Tibial artery (tissue), 4 donors: ENCODE data around the gene LCOR.

Experiments used
- DNase-seq, 2 donors: peaks; one replicate each; pipeline ENCODE4 v3.0.0-alpha.2; 2019
- H3K27ac ChIP-seq, 2 donors: fragments of 200-600 bp; sonication (generic) in 1 of 2; 1 replicate in 1 of 2; 2 replicates in 1 of 2; pipeline ENCODE4 v1.5.1; 2018 to 2019; ENCODE audit warnings: mild to moderate bottlenecking in 1 of 2
- H3K27me3 ChIP-seq, 2 donors: fragments of 200-600 bp; sonication (generic) in 1 of 2; one replicate each; pipeline versions ENCODE4 v1.5.1 to v1.6.0; 2016 to 2019
- H3K36me3 ChIP-seq, 3 donors: fragments of 200-600 bp; sonication (generic) in 2 of 3; one replicate each; pipeline ENCODE4 v1.5.1; 2016 to 2019; ENCODE audit warnings: mild to moderate bottlenecking in 2 of 3
- H3K4me1 ChIP-seq, 4 donors: fragments of 200-600 bp; sonication (generic) in 2 of 4; 1 replicate in 3 of 4; 2 replicates in 1 of 4; pipeline ENCODE4 v1.5.1; 2016 to 2019
- H3K4me3 ChIP-seq, 2 donors: fragments of 200-600 bp; sonication (generic) in 1 of 2; 1 replicate in 1 of 2; 2 replicates in 1 of 2; pipeline ENCODE4 v1.5.1; 2018 to 2019; ENCODE audit warnings: mild to moderate bottlenecking in 2 of 2
- H3K9me3 ChIP-seq, 3 donors: fragments of 200-600 bp; sonication (generic) in 1 of 3; one replicate each; pipeline ENCODE4 v1.5.1; 2016 to 2019
- intact Hi-C: fragments of 100-400 bp; cut with DNase I; formaldehyde crosslinking; loops from one replicate; pipeline ENCODE4 v1.15.0; 2023; ENCODE audit warnings: low total_unique reads
- TF ChIP-seq, protein P1 (sequence below), 2 experiments: fragments of 200-600 bp in 1 of 2; fragments of 450-650 bp in 1 of 2; IDR thresholded peaks; one replicate each; pipeline ENCODE4 v1.5.1; 2017 to 2019; ENCODE audit warnings: antibody characterized with exemption in 2 of 2, mild to moderate bottlenecking in 1 of 2, moderate library complexity in 1 of 2

LCOR gene

DNA sequence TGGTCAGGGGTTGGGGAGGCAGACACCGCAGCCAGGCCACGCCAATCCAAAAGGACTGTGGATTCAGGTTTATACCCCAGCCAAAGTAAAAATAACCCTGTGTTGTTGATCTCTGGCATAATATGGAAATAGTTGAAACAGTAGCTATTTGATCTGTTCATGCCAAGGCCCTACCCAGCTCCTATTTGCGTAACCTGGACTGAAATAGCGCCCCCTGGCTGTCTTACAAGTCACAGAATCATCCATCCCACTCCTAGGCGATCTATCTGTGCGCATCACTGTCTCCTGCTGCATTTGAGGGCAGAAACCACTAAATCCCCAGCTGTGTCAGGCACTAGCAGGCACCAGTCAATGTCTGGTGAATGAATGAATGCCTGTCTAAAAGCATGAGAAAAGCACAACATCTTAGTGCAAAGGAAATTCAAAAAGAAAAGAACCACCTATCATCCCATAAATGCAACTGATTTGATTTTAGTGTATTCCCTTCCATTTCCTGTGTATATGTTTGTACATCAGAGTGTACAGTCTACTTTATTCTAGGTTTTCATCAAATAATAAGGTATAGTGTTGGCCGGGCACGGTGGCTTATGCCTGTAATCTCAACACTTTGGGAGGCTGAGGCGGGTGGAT is 193.6 kb downstream of the LCOR start:
- DNase-seq = peak; percentile 35 to 65
- peak overlapping the region in 1 of 2 donors; percentile 59 for H3K27ac ChIP-seq
- TF ChIP-seq, protein P1, sequence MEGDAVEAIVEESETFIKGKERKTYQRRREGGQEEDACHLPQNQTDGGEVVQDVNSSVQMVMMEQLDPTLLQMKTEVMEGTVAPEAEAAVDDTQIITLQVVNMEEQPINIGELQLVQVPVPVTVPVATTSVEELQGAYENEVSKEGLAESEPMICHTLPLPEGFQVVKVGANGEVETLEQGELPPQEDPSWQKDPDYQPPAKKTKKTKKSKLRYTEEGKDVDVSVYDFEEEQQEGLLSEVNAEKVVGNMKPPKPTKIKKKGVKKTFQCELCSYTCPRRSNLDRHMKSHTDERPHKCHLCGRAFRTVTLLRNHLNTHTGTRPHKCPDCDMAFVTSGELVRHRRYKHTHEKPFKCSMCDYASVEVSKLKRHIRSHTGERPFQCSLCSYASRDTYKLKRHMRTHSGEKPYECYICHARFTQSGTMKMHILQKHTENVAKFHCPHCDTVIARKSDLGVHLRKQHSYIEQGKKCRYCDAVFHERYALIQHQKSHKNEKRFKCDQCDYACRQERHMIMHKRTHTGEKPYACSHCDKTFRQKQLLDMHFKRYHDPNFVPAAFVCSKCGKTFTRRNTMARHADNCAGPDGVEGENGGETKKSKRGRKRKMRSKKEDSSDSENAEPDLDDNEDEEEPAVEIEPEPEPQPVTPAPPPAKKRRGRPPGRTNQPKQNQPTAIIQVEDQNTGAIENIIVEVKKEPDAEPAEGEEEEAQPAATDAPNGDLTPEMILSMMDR (IDR thresholded peaks at IDR 0.05) = peak; percentile 56 to 67
- no peaks in the 10 kb centered on the region for H3K9me3 ChIP-seq
- H3K36me3 ChIP-seq = no peaks in the 10 kb centered on the region
- no peak overlapping the region for H3K4me3 ChIP-seq
- intact Hi-C loops = loop anchor here (10.0 kb wide), 1 partner anchor 201 kb away; no protein-coding TSS in a partner anchor
- H3K4me1 ChIP-seq = peaks cover 0 to 31% (median 23%) of the 10 kb centered on the region in 4 donors
- peaks cover 0 to 4% of the 10 kb centered on the region in 2 donors for H3K27me3 ChIP-seq

DNA sequence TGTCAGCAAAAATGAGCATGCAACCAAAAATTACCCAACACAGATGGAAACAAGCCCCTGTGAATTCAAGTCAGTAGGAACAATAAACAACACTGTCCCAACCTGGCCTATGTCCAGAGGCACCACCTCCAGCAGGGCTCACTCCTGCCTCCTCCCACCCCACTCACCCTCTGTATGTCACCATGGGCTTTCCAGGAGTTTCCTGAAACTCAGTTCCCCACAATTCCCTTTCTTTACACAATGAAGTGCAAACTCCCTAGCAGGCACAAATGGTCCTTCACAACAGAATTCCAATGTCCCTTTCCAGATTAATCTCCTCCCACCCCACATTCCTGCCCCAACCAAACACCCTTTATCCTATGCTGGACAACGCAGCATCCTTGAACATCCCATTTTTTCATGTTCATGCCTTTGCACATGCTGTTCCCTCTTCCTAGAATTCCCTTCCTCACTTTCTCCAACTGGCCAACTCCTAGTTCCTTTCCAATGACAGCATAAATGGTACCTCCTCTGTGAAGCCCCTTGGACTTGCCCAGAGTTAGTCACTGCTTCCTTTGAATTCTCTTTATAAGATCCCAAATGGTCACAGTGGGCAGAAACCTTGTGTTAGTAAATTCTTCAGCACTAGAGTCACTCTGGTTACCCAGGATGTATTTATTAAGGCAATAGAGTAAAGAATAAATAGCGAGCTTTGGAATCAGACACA is 196.2 kb downstream of the LCOR start:
- no peak overlapping the region for H3K4me3 ChIP-seq

DNA sequence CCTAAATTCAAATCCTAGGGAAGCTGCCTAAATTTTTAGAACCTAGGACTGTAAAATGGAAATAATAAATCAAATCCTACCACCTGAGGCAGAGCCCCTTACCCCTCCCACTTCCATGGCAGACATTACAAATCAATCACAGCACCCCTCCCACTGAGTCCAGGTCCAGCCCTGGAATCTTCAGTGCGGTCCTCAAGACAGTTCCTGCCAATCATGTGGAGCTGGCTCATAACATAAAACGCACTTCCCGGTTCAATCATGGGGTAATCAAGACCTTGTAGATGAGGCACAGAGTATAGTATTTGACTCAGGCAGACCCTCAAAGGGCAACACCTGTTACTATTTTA is 196.7 kb downstream of the LCOR start:
- H3K4me3 ChIP-seq = no peak overlapping the region
- no peaks in the 10 kb centered on the region for H3K9me3 ChIP-seq
- intact Hi-C loops = loop anchor here (10.0 kb wide), 1 partner anchor 204 kb away; no protein-coding TSS in a partner anchor
- H3K27ac ChIP-seq = no peak overlapping the region
- H3K36me3 ChIP-seq = no peaks in the 10 kb centered on the region
- H3K4me1 ChIP-seq = peaks cover 0 to 19% (median 12%) of the 10 kb centered on the region in 4 donors
- TF ChIP-seq, protein P1 (IDR thresholded peaks at IDR 0.05) = no peak
- no peak for DNase-seq
- peaks cover 0 to 7% of the 10 kb centered on the region in 2 donors for H3K27me3 ChIP-seq

More for the DNA sequence above, 196.2 kb downstream of the LCOR start:
- intact Hi-C loops = loop anchor here (10.0 kb wide), 1 partner anchor 203 kb away; no protein-coding TSS in a partner anchor
- Histone ChIP-seq H3K36me3 (no peaks in the 10 kb centered on the region), H3K27me3 (peaks cover 0 to 7% of the 10 kb centered on the region in 2 donors), H3K27ac (no peak overlapping the region), H3K4me1 (peaks cover 0 to 24% (median 17%) of the 10 kb centered on the region in 4 donors), H3K9me3 (no peaks in the 10 kb centered on the region)
- TF ChIP-seq, protein P1 (IDR thresholded peaks at IDR 0.05) = no peak
- no peak for DNase-seq

DNA sequence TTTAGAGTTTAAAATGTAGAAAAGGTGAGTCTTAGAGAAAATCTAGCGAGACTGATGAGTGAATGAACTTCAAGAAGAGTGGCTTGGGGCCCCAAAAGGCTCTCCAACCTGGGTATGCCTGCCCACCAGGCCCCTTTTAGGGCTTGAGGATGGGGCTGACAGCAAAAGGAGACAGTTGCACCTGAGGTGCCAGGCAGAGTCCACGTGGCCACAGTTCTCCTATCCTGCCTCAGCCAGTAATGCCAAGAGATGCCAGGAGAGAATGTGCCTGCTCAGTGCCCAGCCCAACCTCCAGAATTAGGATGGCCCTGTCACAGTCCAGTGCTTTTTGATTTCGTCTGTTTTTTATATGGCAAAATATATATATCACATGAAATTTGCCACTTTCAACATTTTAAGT is 197.2 kb downstream of the LCOR start:
- peaks cover 0 to 14% (median 7%) of the 10 kb centered on the region in 4 donors for H3K4me1 ChIP-seq
- no peak overlapping the region for H3K27ac ChIP-seq
- intact Hi-C loops = loop anchor here (10.0 kb wide), 1 partner anchor 204 kb away; no protein-coding TSS in a partner anchor
- no peaks in the 10 kb centered on the region for H3K36me3 ChIP-seq
- H3K4me3 ChIP-seq = no peak overlapping the region
- H3K27me3 ChIP-seq = peaks cover 0 to 11% of the 10 kb centered on the region in 2 donors
- TF ChIP-seq, protein P1 (IDR thresholded peaks at IDR 0.05) = no peak
- no peaks in the 10 kb centered on the region for H3K9me3 ChIP-seq
- DNase-seq = no peak

DNA sequence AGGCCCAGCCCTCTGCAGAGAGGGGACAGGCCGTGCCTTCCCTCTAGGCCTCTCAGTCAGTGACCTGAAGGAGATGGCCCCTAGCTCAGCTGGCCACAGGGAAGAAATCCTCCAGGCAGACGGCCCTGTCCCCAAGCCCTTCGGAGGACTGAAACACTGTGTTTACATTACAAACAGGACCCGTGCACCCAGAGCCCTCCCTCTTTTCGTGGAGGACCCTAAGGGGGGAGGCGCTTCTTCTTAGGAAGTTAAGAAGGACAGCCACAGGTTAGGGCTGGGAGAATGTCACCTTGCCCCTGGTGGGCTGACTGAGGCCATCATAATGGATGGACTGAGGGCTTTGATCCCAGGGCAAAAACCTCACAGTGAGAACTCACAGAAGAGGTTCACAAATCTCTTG is 198.8 kb downstream of the LCOR start:
- H3K36me3 ChIP-seq = no peaks in the 10 kb centered on the region
- no peak overlapping the region for H3K4me3 ChIP-seq
- peaks cover 0 to 18% of the 10 kb centered on the region in 2 donors for H3K27me3 ChIP-seq
- TF ChIP-seq, protein P1 (IDR thresholded peaks at IDR 0.05) = no peak
- no peak for DNase-seq
- intact Hi-C loops = loop anchor here (10.0 kb wide), 1 partner anchor 646 kb away; no protein-coding TSS in a partner anchor
- H3K9me3 ChIP-seq = no peaks in the 10 kb centered on the region
- no peaks in the 10 kb centered on the region for H3K4me1 ChIP-seq
- H3K27ac ChIP-seq = no peak overlapping the region
